ENCODE measurements around the gene PROSER2.

- TF ChIP-seq GATA3 (IDR thresholded peaks at IDR 0.05; ENCODE audit: low read depth, low read length) (no peak), GATA2 (IDR thresholded peaks at IDR 0.05; ENCODE audit: low read depth, low read length) (no peak)
These were observed 61.7 kb downstream of the PROSER2 start for GRCh38 chr10:11884706-11885423.
